Activated B cell treated with CpG ODN at 0.5 μM for 24 hours (primary cell): Measurements from ENCODE around the gene TLL2. TPM values are rescaled to one million over a fixed set of nuclear protein-coding genes. Genes with fewer than 3 reads are reported as not detected.

Experiments
- ATAC-seq: fragments of 200-7000 bp; cut with Tn5 transposase; one replicate; pipeline ENCODE4 v1.10.0; 2021; ENCODE audit warnings: low read depth, mild to moderate bottlenecking, moderate library complexity
- CTCF ChIA-PET: fragments of 350-600 bp; sonication (Branson Sonifier 250); formaldehyde crosslinking; loops from one replicate; lab custom pipeline; 2021; ENCODE audit warnings: antibody characterized with exemption; lab: Charles Lee
- POLR2A ChIA-PET: fragments of 350-600 bp; sonication (Branson Sonifier 250); formaldehyde crosslinking; loops from one replicate; lab custom pipeline; 2021; ENCODE audit warnings: antibody characterized with exemption; lab: Charles Lee
- DNase-seq: peaks from one replicate; pipeline ENCODE4 v3.0.0; 2022
- H3K27ac Mint-ChIP-seq: one replicate; pipeline ENCODE4 v1.8.0; 2020; ENCODE audit warnings: mixed read lengths
- H3K27me3 Mint-ChIP-seq: one replicate; pipeline ENCODE4 v1.8.0; 2021; ENCODE audit warnings: mixed read lengths
- H3K36me3 Mint-ChIP-seq: one replicate; pipeline ENCODE4 v1.8.0; 2021; ENCODE audit warnings: low read depth, mixed read lengths
- H3K4me1 Mint-ChIP-seq: one replicate; pipeline ENCODE4 v1.8.0; 2021; ENCODE audit warnings: mixed read lengths
- H3K4me3 Mint-ChIP-seq: one replicate; pipeline ENCODE4 v1.8.0; 2020; ENCODE audit warnings: mild to moderate bottlenecking, mixed read lengths
- H3K9me3 Mint-ChIP-seq: one replicate; pipeline ENCODE4 v1.8.0; 2020; ENCODE audit warnings: mixed read lengths
- CTCF ChIP-seq: fragments of 200-600 bp; IDR thresholded peaks from one replicate; pipeline ENCODE4 v1.8.0; 2022; ENCODE audit warnings: antibody characterized with exemption, mild to moderate bottlenecking
- intact Hi-C: fragments of 100-400 bp; cut with micrococcal nuclease; formaldehyde crosslinking; loops from one replicate; pipeline ENCODE4 v1.15.1; 2024
- total RNA-seq: library from RNA; stranded (reverse); gene quantifications from 2 replicates; pipeline ENCODE4 v1.2.3, GENCODE V29; 2022

The TLL2 gene
- total RNA-seq, 1 donor from 2014 or later: 1.6 TPM

- Mint-ChIP-seq H3K4me3 (no peak overlapping the region), H3K4me1 (no peaks in the 10 kb centered on the region), H3K27me3 (peaks cover 9% of the 10 kb centered on the region), H3K27ac (no peak overlapping the region), H3K9me3 (peaks cover 5% of the 10 kb centered on the region), H3K36me3 (no peaks in the 10 kb centered on the region)
- ChIA-PET POLR2A (no interaction called here), CTCF (no interaction called here)
- DNase-seq (no peak), ATAC-seq (no peak)
- TF ChIP-seq CTCF: no peak
- intact Hi-C loops: no loop called here
These were observed 48.1 kb downstream of the TLL2 start for GRCh38 chr10:96465599-96465998.

GRCh38 chr10:96463562-96463961, 50.2 kb downstream of the TLL2 start:
- intact Hi-C loops: no loop called here
- Mint-ChIP-seq H3K27me3 (peaks cover 2% of the 10 kb centered on the region), H3K9me3 (peaks cover 10% of the 10 kb centered on the region), H3K4me3 (no peak overlapping the region), H3K27ac (no peak overlapping the region), H3K36me3 (no peaks in the 10 kb centered on the region), H3K4me1 (no peaks in the 10 kb centered on the region)
- CTCF ChIA-PET: no interaction called here
- DNase-seq (no peak), ATAC-seq (no peak)
- POLR2A ChIA-PET: interaction anchor here (0.6 kb wide), 1 partner anchor 258 kb away, joined by 13 read pairs; no protein-coding TSS in a partner anchor
- TF ChIP-seq CTCF: no peak

DNA sequence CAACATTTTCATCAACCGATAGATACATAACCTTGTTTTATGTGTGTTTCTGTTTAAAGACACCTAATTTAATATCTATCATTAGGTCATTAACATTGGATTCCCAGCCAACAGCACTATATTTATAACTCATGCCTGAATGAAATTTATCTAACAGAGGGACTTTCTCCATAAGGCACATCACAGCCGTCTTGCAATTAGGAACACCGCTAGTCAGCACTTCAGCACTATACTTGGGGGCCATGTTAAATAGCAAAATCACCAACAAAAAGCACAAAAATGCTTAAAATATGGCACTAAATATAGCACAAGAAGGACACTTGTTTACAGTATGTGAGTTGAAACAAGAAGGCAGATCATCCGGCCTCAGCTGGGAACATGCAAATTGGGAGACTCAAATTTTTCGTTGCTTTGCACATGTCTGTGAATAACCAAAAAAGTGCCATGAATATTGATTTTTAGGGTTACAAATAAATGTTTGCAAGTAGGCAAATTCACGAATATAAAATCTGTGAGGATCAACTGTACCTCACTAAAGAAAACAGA, 51.0 kb downstream of the TLL2 start:
- no peak overlapping the region for H3K4me3 Mint-ChIP-seq
- intact Hi-C loops: no loop called here

DNA sequence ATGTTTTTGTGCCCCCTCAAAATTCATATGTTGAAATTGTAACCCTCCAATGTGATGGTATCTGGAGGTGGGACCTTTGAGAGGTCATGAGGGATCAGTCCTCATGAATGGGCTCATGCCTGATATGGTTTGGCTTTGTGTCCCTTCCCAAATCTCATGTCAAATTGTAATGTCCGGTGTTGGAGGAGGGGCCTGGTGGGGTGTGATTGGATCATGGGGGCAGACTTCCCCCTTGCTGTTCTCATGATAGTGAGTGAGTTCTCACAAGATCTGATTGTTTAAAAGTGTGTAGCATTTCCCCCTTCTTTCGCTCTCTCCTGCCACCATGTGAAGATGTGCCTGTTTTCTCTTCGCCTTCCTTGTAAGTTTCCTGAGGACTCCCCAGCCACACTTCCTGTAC, 53.4 kb downstream of the TLL2 start:
- DNase-seq (no peak), ATAC-seq (no peak)
- TF ChIP-seq CTCF: no peak
- Mint-ChIP-seq H3K9me3 (peaks cover 10% of the 10 kb centered on the region), H3K36me3 (no peaks in the 10 kb centered on the region), H3K27ac (no peak overlapping the region), H3K4me1 (no peaks in the 10 kb centered on the region), H3K4me3 (no peak overlapping the region), H3K27me3 (peaks cover 2% of the 10 kb centered on the region)
- ChIA-PET POLR2A (no interaction called here), CTCF (interaction anchor here (0.9 kb wide), 1 partner anchor 96 kb away, joined by 3 read pairs; no protein-coding TSS in a partner anchor)
- intact Hi-C loops: no loop called here

More for the DNA sequence above, 51.0 kb downstream of the TLL2 start:
- H3K27me3 Mint-ChIP-seq: peaks cover 2% of the 10 kb centered on the region
- ATAC-seq: no peak
- ChIA-PET CTCF (no interaction called here), POLR2A (no interaction called here)
- no peaks in the 10 kb centered on the region for H3K36me3 Mint-ChIP-seq
- H3K9me3 Mint-ChIP-seq: peaks cover 10% of the 10 kb centered on the region
- TF ChIP-seq CTCF: no peak
- H3K4me1 Mint-ChIP-seq: no peaks in the 10 kb centered on the region
- DNase-seq: no peak
- H3K27ac Mint-ChIP-seq: no peak overlapping the region

DNA sequence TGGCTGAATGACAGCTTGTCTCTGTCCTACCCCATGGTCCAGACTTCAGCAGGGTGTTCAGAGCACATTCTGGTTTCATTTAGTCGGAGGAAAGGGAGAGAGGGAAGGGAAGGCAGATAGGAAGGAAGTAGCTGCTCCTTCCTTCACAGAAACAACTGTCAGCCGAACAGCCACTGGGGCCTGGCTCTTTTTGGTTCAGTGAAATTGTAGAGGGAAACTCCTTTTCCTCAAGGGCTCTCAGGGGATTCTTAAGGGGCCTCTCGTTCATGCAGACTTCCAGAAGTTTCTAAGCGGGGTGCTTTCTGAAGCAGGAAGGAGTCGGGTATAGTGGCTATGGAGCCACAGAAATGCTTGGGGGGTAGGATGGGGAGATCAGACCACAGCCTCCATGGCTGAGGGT, 56.4 kb downstream of the TLL2 start:
- no peak overlapping the region for H3K4me3 Mint-ChIP-seq
- ATAC-seq: no peak

More for the DNA sequence above, 56.4 kb downstream of the TLL2 start:
- TF ChIP-seq CTCF: no peak
- intact Hi-C loops: no loop called here
- POLR2A ChIA-PET: no interaction called here
- H3K9me3 Mint-ChIP-seq: peaks cover 10% of the 10 kb centered on the region
- no peak overlapping the region for H3K27ac Mint-ChIP-seq
- CTCF ChIA-PET: no interaction called here
- DNase-seq: no peak
- H3K4me1 Mint-ChIP-seq: no peaks in the 10 kb centered on the region
- peaks cover 2% of the 10 kb centered on the region for H3K27me3 Mint-ChIP-seq
- H3K36me3 Mint-ChIP-seq: no peaks in the 10 kb centered on the region
